ENCODE results near the gene BICDL2.

BICDL2 gene

DNA sequence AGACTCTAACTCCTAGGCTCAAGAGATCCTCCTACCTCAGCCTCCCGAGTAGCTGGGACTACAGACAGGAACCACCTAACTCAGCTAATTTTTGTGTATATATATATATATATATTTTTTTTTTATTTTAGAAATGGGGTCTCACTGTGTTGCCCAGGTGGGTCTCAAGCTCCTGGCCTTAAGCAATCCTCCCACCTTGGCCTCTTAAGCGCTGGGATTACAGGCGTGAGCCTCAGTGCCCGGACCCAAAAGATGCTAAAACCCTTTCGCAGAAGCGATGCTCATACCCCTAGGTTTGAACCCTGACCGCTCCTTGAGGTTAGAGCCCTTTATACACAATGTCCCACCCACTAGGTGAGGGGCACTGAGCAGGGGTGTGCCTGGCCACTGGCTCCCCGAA is 26.2 kb downstream of the BICDL2 start:
- DNase-seq (ENCODE audit: low read depth) = no peak

DNA sequence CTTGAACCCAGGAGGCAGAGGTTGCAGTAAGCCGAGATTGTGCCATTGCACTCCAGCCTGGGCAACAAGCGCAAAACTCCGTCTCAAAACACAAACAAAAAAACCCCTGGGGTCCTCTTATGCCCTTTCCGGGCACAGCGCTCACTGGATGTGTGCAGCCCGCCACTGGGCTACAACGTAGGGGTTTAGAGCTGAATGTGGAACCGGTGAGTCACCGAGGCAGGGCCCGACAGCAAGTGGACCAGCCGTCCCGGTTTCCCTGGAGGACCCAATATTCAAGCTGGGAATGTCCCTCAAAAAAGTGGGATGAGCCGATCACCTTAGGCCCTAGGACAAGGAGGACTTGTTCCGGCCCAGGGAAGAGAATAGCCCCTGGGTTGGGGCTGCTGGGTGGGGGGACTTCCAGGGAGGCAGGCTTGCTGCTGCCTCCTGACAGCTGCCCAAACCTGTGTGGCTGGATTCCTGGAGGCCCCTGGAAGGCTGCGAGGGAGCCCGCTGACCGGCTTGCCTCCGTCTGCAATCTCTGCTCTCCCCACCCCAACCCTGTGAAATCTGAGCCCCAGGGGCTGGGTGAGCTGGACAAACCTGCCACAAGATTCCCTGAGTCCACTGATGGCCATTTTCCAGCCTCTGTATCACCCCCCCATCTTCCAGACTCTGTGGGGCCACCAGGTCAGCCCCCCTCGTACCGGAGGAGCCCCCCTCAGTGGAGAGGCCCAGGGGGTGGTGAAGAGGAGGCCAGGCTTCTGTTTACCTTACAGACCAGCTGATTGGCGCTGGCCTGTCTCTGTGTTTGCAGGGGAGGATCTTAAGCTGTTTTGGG is 27.0 kb downstream of the BICDL2 start:
- DNase-seq (ENCODE audit: low read depth) = no peak

GRCh38 chr16:3008690-3009037 is 28.1 kb downstream of the BICDL2 start:
- DNase-seq (ENCODE audit: low read depth) = no peak

- DNase-seq (ENCODE audit: low read depth) = peak; percentile 94
Measured at GRCh38 chr16:3007957-3008689, 28.6 kb downstream of the BICDL2 start.

DNA sequence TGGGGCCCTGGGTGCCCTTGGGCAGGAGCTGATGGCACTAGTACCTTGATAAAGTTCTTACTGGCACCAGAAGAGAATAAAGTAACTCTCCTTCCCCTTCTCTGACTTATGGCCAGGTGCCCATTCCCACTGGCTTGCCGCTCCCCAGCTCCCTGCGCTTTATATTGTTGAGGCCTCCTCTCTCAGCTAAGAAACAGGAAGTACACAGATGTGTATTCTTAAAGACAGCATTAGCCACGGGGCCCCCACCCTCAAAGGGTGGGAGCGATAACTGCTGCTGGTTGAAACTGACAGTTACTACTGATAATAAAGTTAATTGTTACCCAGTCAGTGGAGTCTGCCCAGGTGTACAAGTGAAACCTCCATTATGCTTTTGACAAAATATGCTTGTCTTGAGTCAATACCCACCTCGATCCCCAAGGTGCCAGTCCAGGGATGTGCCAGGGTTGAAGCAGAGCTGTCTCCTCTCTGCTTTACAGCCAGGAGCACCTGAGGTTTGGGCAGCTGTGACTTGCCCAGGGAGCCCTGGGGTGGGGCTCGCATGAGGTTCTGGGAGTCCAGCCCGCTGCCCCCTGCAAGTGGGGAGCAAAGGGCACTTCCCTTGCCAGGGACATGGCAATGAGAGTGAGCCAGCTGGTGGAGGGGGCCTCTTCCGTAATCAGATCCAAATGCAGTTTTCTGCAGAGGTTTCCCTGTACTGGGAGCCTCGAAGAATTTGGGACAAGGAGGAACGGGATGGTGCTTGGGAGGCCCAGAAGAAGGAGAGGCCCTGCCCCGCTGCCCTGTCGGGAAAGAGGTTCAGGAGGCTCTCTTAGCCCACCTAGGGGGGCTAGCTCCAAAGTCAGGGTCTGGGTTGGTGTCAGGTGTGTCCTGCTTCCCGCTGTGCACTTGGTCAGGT is 29.4 kb downstream of the BICDL2 start:
- no peak for DNase-seq (ENCODE audit: low read depth)

DNA sequence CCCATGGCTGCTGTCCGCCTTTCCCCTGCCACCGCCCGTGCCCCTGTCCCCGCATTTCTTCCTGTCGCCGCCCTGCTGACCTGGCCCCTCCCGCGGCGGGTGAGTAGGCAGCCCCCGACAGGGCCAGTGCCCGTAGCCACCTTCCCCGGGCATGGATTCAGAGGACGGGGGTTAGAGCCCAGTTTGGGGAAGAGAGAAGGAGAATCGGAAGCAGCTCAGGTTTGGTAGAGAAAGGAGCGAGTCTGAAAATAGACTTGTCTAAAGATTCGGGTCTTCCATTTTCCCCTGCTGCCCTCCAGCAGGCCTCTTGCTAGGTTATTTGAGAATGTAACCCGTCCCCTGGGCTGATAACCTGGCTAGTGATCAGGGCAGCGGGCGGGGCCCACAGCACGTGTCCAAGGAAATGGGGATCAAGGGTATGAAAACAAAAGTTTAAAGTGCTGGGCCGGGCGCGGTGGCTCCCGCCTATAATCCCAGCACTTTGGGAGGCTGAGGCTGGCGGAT is 31.9 kb downstream of the BICDL2 start:
- DNase-seq (ENCODE audit: low read depth) = no peak

DNA sequence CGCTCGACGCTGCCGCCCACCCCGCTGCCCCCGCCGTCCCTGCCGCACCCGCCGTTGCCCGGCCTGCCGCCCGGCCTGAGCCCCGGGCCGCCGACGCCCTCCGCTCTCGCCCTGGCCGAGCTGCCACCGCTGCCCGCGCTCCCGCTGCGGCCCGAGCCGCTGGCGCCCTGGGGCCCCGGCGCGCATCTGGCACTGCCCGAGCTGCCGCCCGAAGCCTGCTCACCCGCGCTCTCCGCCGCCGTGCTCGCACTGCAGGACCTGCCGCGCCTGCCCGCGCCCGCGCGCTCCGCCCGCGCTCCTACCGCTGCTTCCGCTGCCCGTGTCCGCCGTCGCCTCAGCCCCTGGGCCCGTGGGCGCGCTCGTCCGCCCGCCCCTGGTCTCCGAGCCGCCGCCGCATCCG is 32.4 kb downstream of the BICDL2 start:
- no peak for DNase-seq (ENCODE audit: low read depth)

- peak; percentile 100 for DNase-seq (ENCODE audit: low read depth)
Measured at GRCh38 chr16:3003582-3004270, 33.0 kb downstream of the BICDL2 start.

- no peak for DNase-seq (ENCODE audit: low read depth)
Measured at GRCh38 chr16:3001316-3001715, 35.4 kb downstream of the BICDL2 start.

DNA sequence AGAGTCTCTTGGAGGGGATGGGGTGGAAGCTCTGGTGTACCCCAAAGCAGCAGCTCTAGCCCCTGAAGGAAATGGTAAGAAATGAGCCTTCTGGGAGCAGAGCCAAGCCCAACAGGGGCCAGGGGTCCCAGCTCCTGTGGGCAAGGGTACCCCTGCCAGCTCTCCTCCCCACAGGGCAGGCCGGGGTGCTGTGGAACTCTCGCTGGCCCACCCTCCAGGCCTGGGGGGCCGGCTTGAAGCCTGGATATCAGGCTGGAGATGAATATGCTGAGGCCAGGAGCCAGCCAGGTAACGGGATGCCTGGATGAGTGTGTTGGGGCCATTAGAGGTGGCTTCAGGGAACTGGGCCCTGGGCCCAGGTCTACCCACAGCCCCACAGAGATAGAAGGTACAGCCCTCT is 36.2 kb downstream of the BICDL2 start:
- DNase-seq (ENCODE audit: low read depth) = no peak

DNA sequence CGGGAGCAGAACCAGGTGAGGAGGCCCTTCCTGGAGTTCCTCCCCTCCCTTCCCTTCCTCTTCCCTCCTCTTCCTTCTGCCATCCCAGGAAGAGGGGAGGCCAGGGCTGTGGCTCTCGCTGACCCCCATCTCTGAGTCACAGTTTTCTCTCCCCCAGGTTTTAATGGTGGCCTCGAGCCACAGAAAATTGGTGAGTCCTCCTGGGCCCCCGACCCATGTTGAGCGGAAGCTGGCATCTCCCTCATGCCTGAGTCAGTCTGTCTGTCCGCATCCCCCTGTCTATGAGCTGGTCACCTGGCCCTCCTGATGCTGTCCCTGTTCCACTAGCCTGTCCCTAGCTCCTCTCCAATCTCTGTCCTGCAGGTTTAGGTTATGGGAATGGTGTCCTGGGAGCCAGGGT is 36.8 kb downstream of the BICDL2 start:
- DNase-seq (ENCODE audit: low read depth) = no peak

DNA sequence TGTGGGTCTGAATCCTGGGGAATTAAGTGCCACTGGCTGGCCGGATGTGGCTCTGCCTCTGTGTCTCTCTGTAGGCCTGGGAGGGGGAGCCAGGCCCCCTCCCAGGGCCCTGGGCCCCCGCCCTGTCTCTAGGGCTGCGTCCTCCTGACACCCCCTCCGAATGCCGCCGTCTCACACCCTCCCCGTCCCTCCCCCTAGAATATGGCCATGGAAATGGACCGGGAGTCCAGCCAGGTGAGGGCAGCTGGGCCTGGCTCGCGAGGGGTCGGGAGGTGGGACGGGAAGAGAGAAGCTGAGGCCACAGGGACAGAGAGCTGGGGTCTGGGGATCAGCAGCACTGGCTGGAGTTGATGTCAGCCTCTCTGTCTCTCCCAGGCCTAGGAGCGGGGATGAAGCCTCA is 40.4 kb downstream of the BICDL2 start:
- DNase-seq (ENCODE audit: low read depth) = no peak

GRCh38 chr16:2992383-2993081 is 44.2 kb downstream of the BICDL2 start:
- no peak for DNase-seq (ENCODE audit: low read depth)

GRCh38 chr16:2991566-2992261 is 45.0 kb downstream of the BICDL2 start:
- DNase-seq (ENCODE audit: low read depth) = no peak

DNA sequence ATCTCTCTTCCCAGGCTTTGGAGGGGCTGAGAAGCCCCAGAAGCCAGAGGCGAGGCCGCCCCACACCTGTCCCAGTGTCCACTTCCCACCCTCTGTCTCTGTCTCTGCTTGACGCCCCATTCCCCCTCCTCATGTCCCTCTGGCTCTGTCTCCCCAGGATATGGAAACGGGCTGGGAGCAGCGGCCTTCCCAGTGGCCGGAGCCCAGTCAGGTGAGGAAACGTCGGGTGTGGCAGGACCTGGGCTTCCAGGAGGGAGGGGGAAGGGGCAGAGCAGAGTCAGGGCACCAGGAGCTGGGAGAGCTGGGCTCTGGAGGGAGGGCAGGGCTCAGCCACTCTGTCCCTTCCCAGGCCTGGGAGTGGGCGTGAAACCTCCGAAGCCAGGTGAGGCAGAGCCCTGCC is 45.9 kb downstream of the BICDL2 start:
- no peak for DNase-seq (ENCODE audit: low read depth)

DNA sequence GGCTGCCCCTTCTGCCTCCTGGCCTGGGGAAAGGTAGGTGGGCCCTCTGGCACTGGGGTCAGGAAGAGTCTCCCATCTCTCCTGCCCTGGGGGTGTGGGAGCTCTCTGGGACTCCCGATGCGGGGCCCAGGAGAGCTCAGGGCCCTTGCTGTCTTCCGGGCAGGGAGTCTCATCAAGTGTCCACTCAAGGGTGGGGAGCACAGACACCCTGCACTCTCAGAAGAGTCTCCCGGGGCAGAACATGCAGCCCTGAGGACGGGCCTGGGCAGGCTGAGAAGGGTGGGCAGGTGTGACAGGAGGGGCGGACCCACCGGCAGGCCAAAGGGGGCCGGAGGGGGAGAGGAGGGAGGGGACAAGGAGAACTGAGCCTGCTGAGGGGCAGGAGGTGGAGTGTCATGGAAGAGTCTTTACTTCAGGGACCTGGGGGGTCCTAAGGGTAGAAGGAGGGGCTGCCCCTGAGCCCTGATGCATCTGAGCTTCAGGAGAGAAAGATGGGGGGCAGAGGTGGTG is 48.1 kb downstream of the BICDL2 start:
- DNase-seq (ENCODE audit: low read depth) = no peak

DNA sequence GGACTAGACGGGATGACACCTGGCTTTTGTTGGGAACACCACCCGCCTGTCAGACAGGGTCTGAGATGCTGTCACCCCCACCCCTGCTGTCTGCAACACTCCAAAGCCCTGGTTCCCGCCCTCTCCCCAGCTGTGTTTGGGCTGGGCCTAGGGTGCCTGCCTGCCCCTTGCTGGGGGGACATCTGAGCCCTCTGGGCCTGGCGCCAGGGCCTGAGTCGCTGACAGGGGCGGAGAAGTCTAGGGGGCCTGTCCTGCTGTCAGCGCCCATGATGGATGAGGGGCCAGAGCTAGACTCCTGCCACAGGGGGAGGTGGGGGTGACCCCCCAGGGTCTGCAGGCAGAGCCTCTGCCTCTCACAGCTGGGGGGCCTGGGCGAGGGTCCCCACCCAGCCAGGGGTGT is 48.9 kb downstream of the BICDL2 start:
- no peak for DNase-seq (ENCODE audit: low read depth)

- DNase-seq (ENCODE audit: low read depth) = no peak
Measured at GRCh38 chr16:2987286-2987685, 49.5 kb downstream of the BICDL2 start.

- no peak for DNase-seq (ENCODE audit: low read depth)
Measured at GRCh38 chr16:2986623-2987188, 50.0 kb downstream of the BICDL2 start.

GRCh38 chr16:2985893-2986355 is 50.8 kb downstream of the BICDL2 start:
- DNase-seq (ENCODE audit: low read depth) = no peak
